HEK293 (cell line): ENCODE data around the gene SHC3.

ENCODE experiments used
- CTCF ChIA-PET: fragments of 350-600 bp; formaldehyde crosslinking; extraction: SDS; loops from one replicate; lab custom pipeline; 2021; ENCODE audit warnings: antibody characterized with exemption; lab: Yijun Ruan, JAX
- POLR2A ChIA-PET: fragments of 300-600 bp; formaldehyde crosslinking; extraction: SDS; loops from one replicate; lab custom pipeline; 2020; ENCODE audit warnings: antibody characterized with exemption, inconsistent platforms; lab: Yijun Ruan, JAX
- H3K27ac ChIP-seq: fragments of 200-500 bp; sonication (Bioruptor generic); 2 replicates; pipeline ENCODE4 v1.5.1; 2014; ENCODE audit warnings: low read depth, low read length, control low read depth, inconsistent platforms; ENCODE audit errors: extremely low read depth
- H3K36me3 ChIP-seq, 2 experiments: fragments of 200-500 bp in 1 of 2; sonication (Bioruptor generic) in 1 of 2; 1 replicate in 1 of 2; 2 replicates in 1 of 2; pipeline ENCODE4 v1.5.1; 2014 to 2017; ENCODE audit warnings: inconsistent platforms in 2 of 2, low read length in 2 of 2; ENCODE audit not compliant: control insufficient read depth in 2 of 2, insufficient read depth in 1 of 2
- H3K4me1 ChIP-seq: fragments of 200-500 bp; sonication (Bioruptor generic); 2 replicates; pipeline ENCODE4 v1.5.1; 2014; ENCODE audit warnings: mild to moderate bottlenecking, low read length, inconsistent platforms; ENCODE audit not compliant: control insufficient read depth, insufficient read depth
- H3K4me3 ChIP-seq: 2 replicates; pipeline ENCODE4 v1.5.1; 2011; ENCODE audit warnings: low read depth, mild to moderate bottlenecking, control low read depth, low read length, moderate library complexity
- H3K9me3 ChIP-seq: fragments of 200-500 bp; sonication (Bioruptor generic); 2 replicates; pipeline ENCODE4 v1.5.1; 2014; ENCODE audit warnings: low read depth, low read length, inconsistent platforms; ENCODE audit not compliant: control insufficient read depth, insufficient read depth
- BCL11B ChIP-seq: fragments of 450-650 bp; formaldehyde crosslinking; IDR thresholded peaks from 2 replicates; pipeline ENCODE4 v1.5.1; 2016; ENCODE audit warnings: low read depth, missing biosample characterization, missing genetic modification characterization
- FEZF1 ChIP-seq: fragments of 450-650 bp; formaldehyde crosslinking; IDR thresholded peaks from 2 replicates; pipeline ENCODE4 v1.5.1; 2016; ENCODE audit warnings: missing biosample characterization, missing genetic modification characterization
- GFI1B ChIP-seq: fragments of 450-650 bp; formaldehyde crosslinking; IDR thresholded peaks from 2 replicates; pipeline ENCODE4 v1.5.1; 2016; ENCODE audit warnings: missing biosample characterization, missing genetic modification characterization
- HOXD13 ChIP-seq: sonication (generic); formaldehyde crosslinking; IDR thresholded peaks from 2 replicates; pipeline ENCODE4 v1.8.0; 2022; ENCODE audit warnings: missing genetic modification reagents, borderline replicate concordance
- ZFP41 ChIP-seq: fragments of 450-650 bp; formaldehyde crosslinking; IDR thresholded peaks from 2 replicates; pipeline ENCODE4 v1.5.1; 2016; ENCODE audit warnings: missing biosample characterization, missing genetic modification characterization, borderline replicate concordance
- ZFP69B ChIP-seq: fragments of 450-650 bp; formaldehyde crosslinking; IDR thresholded peaks from 2 replicates; pipeline ENCODE4 v1.5.1; 2016; ENCODE audit warnings: missing biosample characterization, missing genetic modification characterization
- ZNF114 ChIP-seq: fragments of 450-650 bp; formaldehyde crosslinking; IDR thresholded peaks from 2 replicates; pipeline ENCODE4 v1.5.0; 2017; ENCODE audit warnings: missing biosample characterization, missing genetic modification characterization
- ZNF132 ChIP-seq: fragments of 450-650 bp; formaldehyde crosslinking; IDR thresholded peaks from 2 replicates; pipeline ENCODE4 v1.5.1; 2017; ENCODE audit warnings: missing biosample characterization, missing genetic modification characterization, borderline replicate concordance
- ZNF2 ChIP-seq: fragments of 450-650 bp; formaldehyde crosslinking; IDR thresholded peaks from 2 replicates; pipeline ENCODE4 v1.5.1; 2016; ENCODE audit warnings: missing biosample characterization, missing genetic modification characterization
- ZNF24 ChIP-seq: fragments of 450-650 bp; formaldehyde crosslinking; IDR thresholded peaks from 2 replicates; pipeline ENCODE4 v1.5.1; 2016; ENCODE audit warnings: missing biosample characterization, missing genetic modification characterization
- ZNF311 ChIP-seq: fragments of 450-650 bp; formaldehyde crosslinking; IDR thresholded peaks from 2 replicates; pipeline ENCODE4 v1.5.1; 2017; ENCODE audit warnings: missing biosample characterization, missing genetic modification characterization, borderline replicate concordance
- ZNF324 ChIP-seq: fragments of 450-650 bp; formaldehyde crosslinking; IDR thresholded peaks from 2 replicates; pipeline ENCODE4 v1.5.1; 2016; ENCODE audit warnings: missing biosample characterization, missing genetic modification characterization
- ZNF341 ChIP-seq: fragments of 450-650 bp; formaldehyde crosslinking; IDR thresholded peaks from 2 replicates; pipeline ENCODE4; 2016; ENCODE audit warnings: low read depth, missing biosample characterization, missing genetic modification characterization
- ZNF37A ChIP-seq: fragments of 450-650 bp; IDR thresholded peaks from 2 replicates; pipeline ENCODE4 v1.5.1; 2018; ENCODE audit warnings: missing biosample characterization, missing genetic modification characterization
- ZNF426 ChIP-seq: fragments of 450-650 bp; formaldehyde crosslinking; IDR thresholded peaks from 2 replicates; pipeline ENCODE4 v1.5.1; 2017; ENCODE audit warnings: missing biosample characterization, missing genetic modification characterization, mild to moderate bottlenecking, inconsistent platforms, moderate library complexity
- ZNF501 ChIP-seq: fragments of 450-650 bp; formaldehyde crosslinking; IDR thresholded peaks from 2 replicates; pipeline ENCODE4 v1.5.1; 2016; ENCODE audit warnings: missing biosample characterization, missing genetic modification characterization
- ZNF510 ChIP-seq: fragments of 450-650 bp; formaldehyde crosslinking; IDR thresholded peaks from 2 replicates; pipeline ENCODE4 v1.5.1; 2018; ENCODE audit warnings: mild to moderate bottlenecking, missing genetic modification characterization, missing biosample characterization; ENCODE audit not compliant: insufficient replicate concordance
- ZNF571 ChIP-seq: fragments of 450-650 bp; formaldehyde crosslinking; IDR thresholded peaks from 2 replicates; pipeline ENCODE4 v1.5.0; 2017; ENCODE audit warnings: missing biosample characterization, missing genetic modification characterization
- ZNF623 ChIP-seq: fragments of 450-650 bp; formaldehyde crosslinking; IDR thresholded peaks from 2 replicates; pipeline ENCODE4 v1.5.1; 2016; ENCODE audit warnings: missing biosample characterization, missing genetic modification characterization
- ZNF830 ChIP-seq: fragments of 450-650 bp; IDR thresholded peaks from 2 replicates; pipeline ENCODE4 v1.5.0; 2018; ENCODE audit warnings: missing biosample characterization, missing genetic modification characterization, low read depth, mild to moderate bottlenecking, moderate library complexity
- TF ChIP-seq, protein P1 (sequence below): fragments of 450-650 bp; formaldehyde crosslinking; IDR thresholded peaks from 2 replicates; pipeline ENCODE4 v1.5.1; 2017; ENCODE audit warnings: missing biosample characterization, mild to moderate bottlenecking, missing genetic modification characterization, moderate library complexity
- TF ChIP-seq, protein P2 (sequence below): fragments of 450-650 bp; formaldehyde crosslinking; IDR thresholded peaks from 2 replicates; pipeline ENCODE4 v1.5.1; 2016; ENCODE audit warnings: missing biosample characterization, missing genetic modification characterization
- TF ChIP-seq, protein P3 (sequence below): fragments of 450-650 bp; formaldehyde crosslinking; IDR thresholded peaks from 2 replicates; pipeline ENCODE4 v1.5.1; 2017; ENCODE audit warnings: missing biosample characterization, missing genetic modification characterization
- TF ChIP-seq, protein P4 (sequence below): fragments of 450-650 bp; formaldehyde crosslinking; IDR thresholded peaks from 2 replicates; pipeline ENCODE4 v1.5.1; 2016; ENCODE audit warnings: missing biosample characterization, missing genetic modification characterization
- TF ChIP-seq, protein P5 (sequence below): fragments of 450-650 bp; formaldehyde crosslinking; IDR thresholded peaks from 2 replicates; pipeline ENCODE4 v1.5.1; 2016; ENCODE audit warnings: missing biosample characterization, missing genetic modification characterization
- TF ChIP-seq, protein P6 (sequence below): IDR thresholded peaks from 2 replicates; pipeline ENCODE4 v1.6.1; 2011; ENCODE audit warnings: mild to moderate bottlenecking, low read depth, low read length, borderline replicate concordance

The SHC3 gene

DNA sequence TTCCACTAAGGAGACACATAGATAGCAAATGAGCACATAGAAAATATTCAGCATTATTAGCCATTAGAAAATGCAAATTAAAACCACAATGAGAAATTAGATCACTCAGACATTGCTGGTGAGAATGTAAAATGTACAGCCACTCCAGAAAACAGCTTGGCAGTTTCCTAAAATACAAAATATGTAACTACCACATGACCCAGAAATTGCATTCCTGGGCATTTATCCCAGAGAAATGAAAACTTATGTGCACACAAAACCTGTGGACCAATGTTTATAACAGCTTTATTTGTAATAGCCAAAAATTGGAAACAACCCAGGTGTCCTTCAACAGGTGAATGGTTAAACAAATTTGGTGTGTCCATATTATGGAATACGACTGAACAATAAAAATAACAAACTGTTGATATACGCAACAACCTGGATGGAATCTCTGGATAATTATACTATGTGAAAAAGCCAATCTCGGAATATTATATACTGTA is 34.8 kb upstream of the SHC3 start:
- ChIA-PET CTCF (interaction anchor here (0.6 kb wide), 1 partner anchor 554 kb away, joined by 3 read pairs; no protein-coding TSS in a partner anchor), POLR2A (no interaction called here)
- Histone ChIP-seq H3K4me3 (no peak overlapping the region), H3K36me3 (no peaks in the 10 kb centered on the region), H3K27ac (no peak overlapping the region), H3K4me1 (no peaks in the 10 kb centered on the region), H3K9me3 (no peaks in the 10 kb centered on the region)
- no peak for TF ChIP-seq BCL11B (tag by site-specific recombination)
- no peak for TF ChIP-seq ZNF510 (tag by site-specific recombination)
- TF ChIP-seq, protein P1, sequence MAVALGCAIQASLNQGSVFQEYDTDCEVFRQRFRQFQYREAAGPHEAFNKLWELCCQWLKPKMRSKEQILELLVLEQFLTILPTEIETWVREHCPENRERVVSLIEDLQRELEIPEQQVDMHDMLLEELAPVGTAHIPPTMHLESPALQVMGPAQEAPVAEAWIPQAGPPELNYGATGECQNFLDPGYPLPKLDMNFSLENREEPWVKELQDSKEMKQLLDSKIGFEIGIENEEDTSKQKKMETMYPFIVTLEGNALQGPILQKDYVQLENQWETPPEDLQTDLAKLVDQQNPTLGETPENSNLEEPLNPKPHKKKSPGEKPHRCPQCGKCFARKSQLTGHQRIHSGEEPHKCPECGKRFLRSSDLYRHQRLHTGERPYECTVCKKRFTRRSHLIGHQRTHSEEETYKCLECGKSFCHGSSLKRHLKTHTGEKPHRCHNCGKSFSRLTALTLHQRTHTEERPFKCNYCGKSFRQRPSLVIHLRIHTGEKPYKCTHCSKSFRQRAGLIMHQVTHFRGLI (tag by site-specific recombination): no peak
- TF ChIP-seq ZNF37A: no peak
- TF ChIP-seq, protein P2, sequence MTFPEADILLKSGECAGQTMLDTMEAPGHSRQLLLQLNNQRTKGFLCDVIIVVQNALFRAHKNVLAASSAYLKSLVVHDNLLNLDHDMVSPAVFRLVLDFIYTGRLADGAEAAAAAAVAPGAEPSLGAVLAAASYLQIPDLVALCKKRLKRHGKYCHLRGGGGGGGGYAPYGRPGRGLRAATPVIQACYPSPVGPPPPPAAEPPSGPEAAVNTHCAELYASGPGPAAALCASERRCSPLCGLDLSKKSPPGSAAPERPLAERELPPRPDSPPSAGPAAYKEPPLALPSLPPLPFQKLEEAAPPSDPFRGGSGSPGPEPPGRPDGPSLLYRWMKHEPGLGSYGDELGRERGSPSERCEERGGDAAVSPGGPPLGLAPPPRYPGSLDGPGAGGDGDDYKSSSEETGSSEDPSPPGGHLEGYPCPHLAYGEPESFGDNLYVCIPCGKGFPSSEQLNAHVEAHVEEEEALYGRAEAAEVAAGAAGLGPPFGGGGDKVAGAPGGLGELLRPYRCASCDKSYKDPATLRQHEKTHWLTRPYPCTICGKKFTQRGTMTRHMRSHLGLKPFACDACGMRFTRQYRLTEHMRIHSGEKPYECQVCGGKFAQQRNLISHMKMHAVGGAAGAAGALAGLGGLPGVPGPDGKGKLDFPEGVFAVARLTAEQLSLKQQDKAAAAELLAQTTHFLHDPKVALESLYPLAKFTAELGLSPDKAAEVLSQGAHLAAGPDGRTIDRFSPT (tag by site-specific recombination): no peak
- no peak for TF ChIP-seq ZNF114 (tag by site-specific recombination)
- TF ChIP-seq HOXD13 (CRISPR knock-in tag): no peak
- TF ChIP-seq, protein P3, sequence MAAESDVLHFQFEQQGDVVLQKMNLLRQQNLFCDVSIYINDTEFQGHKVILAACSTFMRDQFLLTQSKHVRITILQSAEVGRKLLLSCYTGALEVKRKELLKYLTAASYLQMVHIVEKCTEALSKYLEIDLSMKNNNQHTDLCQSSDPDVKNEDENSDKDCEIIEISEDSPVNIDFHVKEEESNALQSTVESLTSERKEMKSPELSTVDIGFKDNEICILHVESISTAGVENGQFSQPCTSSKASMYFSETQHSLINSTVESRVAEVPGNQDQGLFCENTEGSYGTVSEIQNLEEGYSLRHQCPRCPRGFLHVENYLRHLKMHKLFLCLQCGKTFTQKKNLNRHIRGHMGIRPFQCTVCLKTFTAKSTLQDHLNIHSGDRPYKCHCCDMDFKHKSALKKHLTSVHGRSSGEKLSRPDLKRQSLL (tag by site-specific recombination): no peak
- TF ChIP-seq, protein P4, sequence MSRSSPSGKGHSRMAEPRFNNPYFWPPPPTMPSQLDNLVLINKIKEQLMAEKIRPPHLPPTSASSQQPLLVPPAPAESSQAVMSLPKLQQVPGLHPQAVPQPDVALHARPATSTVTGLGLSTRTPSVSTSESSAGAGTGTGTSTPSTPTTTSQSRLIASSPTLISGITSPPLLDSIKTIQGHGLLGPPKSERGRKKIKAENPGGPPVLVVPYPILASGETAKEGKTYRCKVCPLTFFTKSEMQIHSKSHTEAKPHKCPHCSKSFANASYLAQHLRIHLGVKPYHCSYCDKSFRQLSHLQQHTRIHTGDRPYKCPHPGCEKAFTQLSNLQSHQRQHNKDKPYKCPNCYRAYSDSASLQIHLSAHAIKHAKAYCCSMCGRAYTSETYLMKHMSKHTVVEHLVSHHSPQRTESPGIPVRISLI (tag by site-specific recombination): no peak

DNA sequence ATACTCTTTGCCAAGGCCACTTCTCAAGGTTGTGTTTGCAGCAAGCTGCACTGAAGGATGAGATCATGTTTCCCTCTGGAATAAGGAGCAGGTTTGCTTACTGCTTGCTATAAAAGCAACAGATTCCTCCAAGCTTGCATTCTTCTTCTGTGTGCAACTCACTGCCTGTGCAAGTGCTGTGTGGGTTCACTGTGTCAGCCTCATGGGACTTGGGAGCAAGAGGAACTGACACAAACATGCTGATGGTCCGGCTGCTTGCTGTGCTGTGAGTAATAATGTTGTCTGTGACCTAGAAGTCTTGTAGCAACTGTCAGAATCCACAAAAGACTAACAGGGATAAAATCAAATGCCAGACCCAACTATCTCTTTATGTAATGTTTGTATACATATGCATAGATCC is 33.6 kb upstream of the SHC3 start:
- no peak overlapping the region for H3K27ac ChIP-seq
- ChIA-PET CTCF (no interaction called here), POLR2A (no interaction called here)
- H3K36me3 ChIP-seq: no peaks in the 10 kb centered on the region
- H3K4me3 ChIP-seq: no peak overlapping the region
- no peaks in the 10 kb centered on the region for H3K4me1 ChIP-seq
- no peak for TF ChIP-seq GFI1B
- TF ChIP-seq ZNF426: no peak
- TF ChIP-seq ZNF2 (tag by site-specific recombination): no peak
- TF ChIP-seq, protein P5, sequence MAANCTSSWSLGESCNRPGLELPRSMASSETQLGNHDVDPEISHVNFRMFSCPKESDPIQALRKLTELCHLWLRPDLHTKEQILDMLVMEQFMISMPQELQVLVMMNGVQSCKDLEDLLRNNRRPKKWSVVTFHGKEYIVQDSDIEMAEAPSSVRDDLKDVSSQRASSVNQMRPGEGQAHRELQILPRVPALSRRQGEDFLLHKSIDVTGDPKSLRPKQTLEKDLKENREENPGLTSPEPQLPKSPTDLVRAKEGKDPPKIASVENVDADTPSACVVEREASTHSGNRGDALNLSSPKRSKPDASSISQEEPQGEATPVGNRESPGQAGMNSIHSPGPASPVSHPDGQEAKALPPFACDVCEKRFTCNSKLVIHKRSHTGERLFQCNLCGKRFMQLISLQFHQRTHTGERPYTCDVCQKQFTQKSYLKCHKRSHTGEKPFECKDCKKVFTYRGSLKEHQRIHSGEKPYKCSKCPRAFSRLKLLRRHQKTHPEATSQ (tag by site-specific recombination): no peak
- TF ChIP-seq ZFP41: no peak
- TF ChIP-seq ZNF311: no peak
- no peak for TF ChIP-seq ZFP69B (tag by site-specific recombination)
- no peak for TF ChIP-seq ZNF24 (tag by site-specific recombination)
- no peak for TF ChIP-seq ZNF341 (tag by site-specific recombination)
- no peak for TF ChIP-seq ZNF324 (tag by site-specific recombination)
- no peak for TF ChIP-seq ZNF830 (tag by site-specific recombination)
- TF ChIP-seq ZNF501 (tag by site-specific recombination): no peak
- no peak for TF ChIP-seq ZNF623 (tag by site-specific recombination)
- TF ChIP-seq, protein P6, sequence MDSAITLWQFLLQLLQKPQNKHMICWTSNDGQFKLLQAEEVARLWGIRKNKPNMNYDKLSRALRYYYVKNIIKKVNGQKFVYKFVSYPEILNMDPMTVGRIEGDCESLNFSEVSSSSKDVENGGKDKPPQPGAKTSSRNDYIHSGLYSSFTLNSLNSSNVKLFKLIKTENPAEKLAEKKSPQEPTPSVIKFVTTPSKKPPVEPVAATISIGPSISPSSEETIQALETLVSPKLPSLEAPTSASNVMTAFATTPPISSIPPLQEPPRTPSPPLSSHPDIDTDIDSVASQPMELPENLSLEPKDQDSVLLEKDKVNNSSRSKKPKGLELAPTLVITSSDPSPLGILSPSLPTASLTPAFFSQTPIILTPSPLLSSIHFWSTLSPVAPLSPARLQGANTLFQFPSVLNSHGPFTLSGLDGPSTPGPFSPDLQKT: no peak
- TF ChIP-seq ZNF132: no peak
- no peak for TF ChIP-seq ZNF571 (tag by site-specific recombination)
- TF ChIP-seq FEZF1 (tag by site-specific recombination): no peak
- TF ChIP-seq, protein P1 (tag by site-specific recombination): no peak
- H3K9me3 ChIP-seq: no peaks in the 10 kb centered on the region
